HepG2 (cell line): ENCODE results near the gene MMP19.

Experiments used
- CTCF ChIP-seq: sonication (generic); formaldehyde crosslinking; IDR thresholded peaks from 2 replicates; pipeline ENCODE4 v1.5.0; 2020; ENCODE audit warnings: mild to moderate bottlenecking, missing genetic modification reagents, moderate library complexity
- FOXM1 ChIP-seq: sonication (generic); formaldehyde crosslinking; IDR thresholded peaks from 2 replicates; pipeline ENCODE4 v1.5.0; 2020; ENCODE audit warnings: missing genetic modification reagents
- MXI1 ChIP-seq: IDR thresholded peaks from 3 replicates; pipeline ENCODE4 v1.6.1; 2012; ENCODE audit warnings: low read depth, low read length, inconsistent platforms, borderline replicate concordance
- SETDB1 ChIP-seq: sonication (generic); formaldehyde crosslinking; IDR thresholded peaks from 2 replicates; pipeline ENCODE4 v1.5.1; 2020; ENCODE audit warnings: missing genetic modification reagents, mild to moderate bottlenecking, borderline replicate concordance
- YY1 ChIP-seq: IDR thresholded peaks from 2 replicates; pipeline ENCODE4 v1.6.1; 2011; ENCODE audit warnings: low read length, low read depth, moderate library complexity, mild to moderate bottlenecking; ENCODE audit not compliant: insufficient read depth, insufficient replicate concordance
- ZBTB40 ChIP-seq, 2 experiments: fragments of 450-650 bp in 1 of 2; sonication (generic) in 1 of 2; formaldehyde crosslinking in 1 of 2; IDR thresholded peaks; 2 replicates each; pipeline versions ENCODE4 v1.6.1 to v1.8.0; 2016 to 2022; ENCODE audit warnings: antibody characterized with exemption in 1 of 2, mild to moderate bottlenecking in 1 of 2, missing genetic modification reagents in 1 of 2
- ZMYM2 ChIP-seq: sonication (generic); formaldehyde crosslinking; IDR thresholded peaks from 2 replicates; pipeline ENCODE4 v1.8.0; 2022; ENCODE audit warnings: mild to moderate bottlenecking, missing genetic modification reagents
- TF ChIP-seq, protein P1 (sequence below): sonication (generic); formaldehyde crosslinking; IDR thresholded peaks from 2 replicates; pipeline ENCODE4 v1.4.0; 2020; ENCODE audit warnings: missing genetic modification reagents
- TF ChIP-seq, protein P2 (sequence below): sonication (generic); formaldehyde crosslinking; IDR thresholded peaks from 2 replicates; pipeline ENCODE4 v1.4.0; 2020; ENCODE audit warnings: missing genetic modification reagents

- TF ChIP-seq CTCF (CRISPR knock-in tag) (no peak), ZBTB40 (IDR thresholded peaks at IDR 0.05) (no peak), ZBTB40 (CRISPR knock-in tag; IDR thresholded peaks at IDR 0.05) (no peak), FOXM1 (no peak), ZMYM2 (CRISPR knock-in tag) (no peak), MXI1 (no peak), YY1 (no peak), SETDB1 (CRISPR knock-in tag) (no peak)
- TF ChIP-seq, protein P1, sequence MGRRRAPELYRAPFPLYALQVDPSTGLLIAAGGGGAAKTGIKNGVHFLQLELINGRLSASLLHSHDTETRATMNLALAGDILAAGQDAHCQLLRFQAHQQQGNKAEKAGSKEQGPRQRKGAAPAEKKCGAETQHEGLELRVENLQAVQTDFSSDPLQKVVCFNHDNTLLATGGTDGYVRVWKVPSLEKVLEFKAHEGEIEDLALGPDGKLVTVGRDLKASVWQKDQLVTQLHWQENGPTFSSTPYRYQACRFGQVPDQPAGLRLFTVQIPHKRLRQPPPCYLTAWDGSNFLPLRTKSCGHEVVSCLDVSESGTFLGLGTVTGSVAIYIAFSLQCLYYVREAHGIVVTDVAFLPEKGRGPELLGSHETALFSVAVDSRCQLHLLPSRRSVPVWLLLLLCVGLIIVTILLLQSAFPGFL, result no peak
- TF ChIP-seq, protein P2, sequence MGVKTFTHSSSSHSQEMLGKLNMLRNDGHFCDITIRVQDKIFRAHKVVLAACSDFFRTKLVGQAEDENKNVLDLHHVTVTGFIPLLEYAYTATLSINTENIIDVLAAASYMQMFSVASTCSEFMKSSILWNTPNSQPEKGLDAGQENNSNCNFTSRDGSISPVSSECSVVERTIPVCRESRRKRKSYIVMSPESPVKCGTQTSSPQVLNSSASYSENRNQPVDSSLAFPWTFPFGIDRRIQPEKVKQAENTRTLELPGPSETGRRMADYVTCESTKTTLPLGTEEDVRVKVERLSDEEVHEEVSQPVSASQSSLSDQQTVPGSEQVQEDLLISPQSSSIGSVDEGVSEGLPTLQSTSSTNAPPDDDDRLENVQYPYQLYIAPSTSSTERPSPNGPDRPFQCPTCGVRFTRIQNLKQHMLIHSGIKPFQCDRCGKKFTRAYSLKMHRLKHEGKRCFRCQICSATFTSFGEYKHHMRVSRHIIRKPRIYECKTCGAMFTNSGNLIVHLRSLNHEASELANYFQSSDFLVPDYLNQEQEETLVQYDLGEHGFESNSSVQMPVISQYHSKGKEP (CRISPR knock-in tag), result no peak
Observed at GRCh38 chr12:55839345-55840140, 3.2 kb downstream of the MMP19 start.
